Retinal pigment epithelial cell (primary cell): Measurements from ENCODE around the gene AOX1.

Experiments used
- DNase-seq: peaks from one replicate; pipeline ENCODE4 v3.0.0-alpha.2; 2010; ENCODE audit warnings: low read depth
- H3K4me3 ChIP-seq: 2 replicates; pipeline ENCODE4 v1.5.1; 2011; ENCODE audit warnings: mild to moderate bottlenecking, low read length, control low read depth, moderate library complexity
- CTCF ChIP-seq: conservative IDR thresholded peaks from 2 replicates; pipeline ENCODE4 v1.5.1; 2011; ENCODE audit warnings: low read depth, low read length, control low read depth, inconsistent platforms

Gene AOX1

GRCh38 chr2:200591308-200591707 is 5.5 kb downstream of the AOX1 start:
- H3K4me3 ChIP-seq: no peak overlapping the region
- no peak for TF ChIP-seq CTCF
- no peak for DNase-seq

- H3K4me3 ChIP-seq: no peak overlapping the region
- no peak for TF ChIP-seq CTCF
- no peak for DNase-seq
Observed at GRCh38 chr2:200592406-200593075, 6.7 kb downstream of the AOX1 start.

GRCh38 chr2:200593905-200594304 is 8.1 kb downstream of the AOX1 start:
- no peak for DNase-seq
- TF ChIP-seq CTCF: no peak
- no peak overlapping the region for H3K4me3 ChIP-seq

GRCh38 chr2:200595913-200596312 is 10.1 kb downstream of the AOX1 start:
- H3K4me3 ChIP-seq: no peak overlapping the region
- DNase-seq: no peak
- TF ChIP-seq CTCF: no peak

GRCh38 chr2:200596774-200597570 is 11.2 kb downstream of the AOX1 start:
- no peak for TF ChIP-seq CTCF
- DNase-seq: no peak
- H3K4me3 ChIP-seq: no peak overlapping the region

GRCh38 chr2:200599206-200599605 is 13.4 kb downstream of the AOX1 start:
- DNase-seq: no peak
- no peak for TF ChIP-seq CTCF
- no peak overlapping the region for H3K4me3 ChIP-seq

- no peak overlapping the region for H3K4me3 ChIP-seq
- TF ChIP-seq CTCF: no peak
- no peak for DNase-seq
Observed at GRCh38 chr2:200600549-200601225, 14.9 kb downstream of the AOX1 start.
